Trophoblast cell (in vitro differentiated cells and primary cell): ENCODE measurements around the gene EIF4G1.

ENCODE experiments used
- DNase-seq, 2 donors: peaks; one replicate each; pipeline ENCODE4 v3.0.0-alpha.2; 2016
- H2AFZ ChIP-seq: 2 replicates; pipeline ENCODE4 v1.6.1; 2013; ENCODE audit warnings: low read length, moderate library complexity, mild to moderate bottlenecking; ENCODE audit not compliant: insufficient read depth, poor library complexity
- H2AK5ac ChIP-seq: 2 replicates; pipeline ENCODE4 v1.6.1; 2013; ENCODE audit warnings: mild to moderate bottlenecking, low read length
- H2BK120ac ChIP-seq: 2 replicates; pipeline ENCODE4 v1.6.1; 2013; ENCODE audit warnings: low read length, mild to moderate bottlenecking, moderate library complexity; ENCODE audit not compliant: insufficient read depth, poor library complexity
- H2BK12ac ChIP-seq: 2 replicates; pipeline ENCODE4 v1.6.1; 2013; ENCODE audit warnings: mild to moderate bottlenecking, low read length, moderate library complexity
- H2BK5ac ChIP-seq: 2 replicates; pipeline ENCODE4 v1.6.1; 2013; ENCODE audit warnings: low read length, low read depth, moderate library complexity, mild to moderate bottlenecking; ENCODE audit not compliant: poor library complexity
- H3K14ac ChIP-seq: 2 replicates; pipeline ENCODE4 v1.6.1; 2013; ENCODE audit warnings: mild to moderate bottlenecking, low read length
- H3K18ac ChIP-seq: 2 replicates; pipeline ENCODE4 v1.6.1; 2013; ENCODE audit warnings: mild to moderate bottlenecking, low read length
- H3K23ac ChIP-seq: 2 replicates; pipeline ENCODE4 v1.6.1; 2013; ENCODE audit warnings: low read length
- H3K27ac ChIP-seq: 2 replicates; pipeline ENCODE4 v1.5.1; 2013; ENCODE audit warnings: low read depth, mild to moderate bottlenecking, inconsistent platforms, low read length, moderate library complexity
- H3K27me3 ChIP-seq: 2 replicates; pipeline ENCODE4 v1.6.1; 2013; ENCODE audit warnings: inconsistent platforms, mild to moderate bottlenecking, low read length, moderate library complexity; ENCODE audit not compliant: insufficient read depth
- H3K36me3 ChIP-seq, 2 experiments: 1 replicate in 1 of 2; 2 replicates in 1 of 2; pipeline ENCODE4 v1.6.1; 2013; ENCODE audit warnings: low read length in 2 of 2, mild to moderate bottlenecking in 2 of 2, moderate library complexity in 1 of 2; ENCODE audit not compliant: insufficient read depth in 2 of 2, control insufficient read depth in 1 of 2
- H3K4ac ChIP-seq: 2 replicates; pipeline ENCODE4 v1.6.1; 2013; ENCODE audit warnings: low read depth, mild to moderate bottlenecking, low read length, moderate library complexity
- H3K4me1 ChIP-seq, 2 experiments: 1 replicate in 1 of 2; 2 replicates in 1 of 2; pipeline ENCODE4 v1.6.1; 2013; ENCODE audit warnings: low read length in 2 of 2, mild to moderate bottlenecking in 2 of 2, moderate library complexity in 1 of 2; ENCODE audit not compliant: insufficient read depth in 2 of 2, control insufficient read depth in 1 of 2
- H3K4me2 ChIP-seq: 2 replicates; pipeline ENCODE4 v1.6.1; 2013; ENCODE audit warnings: inconsistent platforms, mild to moderate bottlenecking, low read length, moderate library complexity
- H3K4me3 ChIP-seq: 2 replicates; pipeline ENCODE4 v1.5.1; 2013; ENCODE audit warnings: mild to moderate bottlenecking, low read depth, low read length, inconsistent platforms
- H3K79me1 ChIP-seq: one replicate; pipeline ENCODE4 v1.6.1; 2013; ENCODE audit warnings: low read length
- H3K79me2 ChIP-seq: 2 replicates; pipeline ENCODE4 v1.6.1; 2013; ENCODE audit warnings: low read length, mild to moderate bottlenecking; ENCODE audit not compliant: control insufficient read depth, insufficient read depth, poor library complexity
- H3K9ac ChIP-seq: 2 replicates; pipeline ENCODE4 v1.6.1; 2013; ENCODE audit warnings: mild to moderate bottlenecking, low read length
- H3K9me3 ChIP-seq: 2 replicates; pipeline ENCODE4 v1.6.1; 2013; ENCODE audit warnings: low read depth, mild to moderate bottlenecking, control low read depth, inconsistent platforms, low read length; ENCODE audit not compliant: insufficient read depth
- H4K12ac ChIP-seq: 2 replicates; pipeline ENCODE4 v1.6.1; 2013; ENCODE audit warnings: low read depth, mild to moderate bottlenecking, low read length, moderate library complexity
- H4K8ac ChIP-seq: 2 replicates; pipeline ENCODE4 v1.6.1; 2013; ENCODE audit warnings: low read depth, mild to moderate bottlenecking, low read length, moderate library complexity
- H4K91ac ChIP-seq: one replicate; pipeline ENCODE4 v1.6.1; 2013; ENCODE audit warnings: low read depth, mild to moderate bottlenecking, low read length, moderate library complexity
- WGBS: extraction: QIAGEN DNeasy Blood & Tissue Kit; methylation state at CpG from one replicate; pipeline ENCODE4 v1.1.7; 2013; ENCODE audit warnings: missing lambda C conversion rate; ENCODE audit not compliant: insufficient read length, insufficient coverage; ENCODE audit errors: extremely low coverage; 5-methylcytosine and 5-hydroxymethylcytosine counted together

EIF4G1 gene

GRCh38 chr3:184341925-184342324 lies 27.5 kb downstream of the EIF4G1 start:
- H3K27me3 ChIP-seq, result no peaks in the 10 kb centered on the region
- H3K23ac ChIP-seq, result no peak overlapping the region
- no peak overlapping the region for H3K14ac ChIP-seq
- H4K8ac ChIP-seq, result no peak overlapping the region
- H2BK5ac ChIP-seq, result no peak overlapping the region
- no peak overlapping the region for H3K9ac ChIP-seq
- H2AK5ac ChIP-seq, result no peak overlapping the region
- no peak overlapping the region for H2BK120ac ChIP-seq
- no peaks in the 10 kb centered on the region for H3K79me1 ChIP-seq
- H3K4ac ChIP-seq, result no peak overlapping the region
- peak; percentile 68 to 78 for DNase-seq
- H3K4me3 ChIP-seq, result no peak overlapping the region
- no peak overlapping the region for H2BK12ac ChIP-seq
- no CpG with 5 or more reads among the region's 7 CpGs for WGBS
- H3K79me2 ChIP-seq, result peaks cover 1% of the 10 kb centered on the region
- H3K4me1 ChIP-seq, result peaks cover 3 to 4% of the 10 kb centered on the region in 2 experiments
- H4K12ac ChIP-seq, result no peak overlapping the region
- peaks cover 21 to 28% of the 10 kb centered on the region in 2 experiments for H3K36me3 ChIP-seq
- H3K9me3 ChIP-seq, result no peaks in the 10 kb centered on the region
- no peak overlapping the region for H2AFZ ChIP-seq
- no peak overlapping the region for H3K27ac ChIP-seq
- H3K18ac ChIP-seq, result no peak overlapping the region
- H3K4me2 ChIP-seq, result no peak overlapping the region
- no peak overlapping the region for H4K91ac ChIP-seq

- no CpG with 5 or more reads among the region's 5 CpGs for WGBS
- Histone ChIP-seq H2BK12ac (no peak overlapping the region), H2AK5ac (no peak overlapping the region), H3K9me3 (no peaks in the 10 kb centered on the region), H3K4me2 (no peak overlapping the region), H3K14ac (no peak overlapping the region), H3K27ac (no peak overlapping the region), H3K79me1 (no peaks in the 10 kb centered on the region), H4K8ac (no peak overlapping the region), H2BK120ac (no peak overlapping the region), H3K4me3 (no peak overlapping the region), H3K9ac (no peak overlapping the region), H3K4ac (no peak overlapping the region), H4K12ac (no peak overlapping the region), H3K27me3 (no peaks in the 10 kb centered on the region), H2BK5ac (no peak overlapping the region), H3K79me2 (no peaks in the 10 kb centered on the region), H3K23ac (no peak overlapping the region), H4K91ac (no peak overlapping the region), H2AFZ (no peak overlapping the region), H3K18ac (no peak overlapping the region), H3K36me3 (peaks cover 21 to 28% of the 10 kb centered on the region in 2 experiments), H3K4me1 (peaks cover 0 to 3% of the 10 kb centered on the region in 2 experiments)
- DNase-seq, result no peak
Observed at GRCh38 chr3:184343200-184343876, 28.9 kb downstream of the EIF4G1 start.

- H3K4me3 ChIP-seq, result no peak overlapping the region
- no peak overlapping the region for H4K12ac ChIP-seq
- no peaks in the 10 kb centered on the region for H3K27me3 ChIP-seq
- no peak overlapping the region for H3K4me2 ChIP-seq
- no CpG with 5 or more reads among the region's 24 CpGs for WGBS
- H2AK5ac ChIP-seq, result no peak overlapping the region
- no peak overlapping the region for H4K8ac ChIP-seq
- no peaks in the 10 kb centered on the region for H3K79me2 ChIP-seq
- no peaks in the 10 kb centered on the region for H3K9me3 ChIP-seq
- H3K79me1 ChIP-seq, result no peaks in the 10 kb centered on the region
- no peak overlapping the region for H3K23ac ChIP-seq
- no peaks in the 10 kb centered on the region for H3K4me1 ChIP-seq
- no peak overlapping the region for H2BK120ac ChIP-seq
- no peak for DNase-seq
- H2AFZ ChIP-seq, result no peak overlapping the region
- H4K91ac ChIP-seq, result no peak overlapping the region
- no peak overlapping the region for H3K14ac ChIP-seq
- H2BK5ac ChIP-seq, result no peak overlapping the region
- no peak overlapping the region for H3K18ac ChIP-seq
- no peak overlapping the region for H3K9ac ChIP-seq
- peaks cover 21 to 28% of the 10 kb centered on the region in 2 experiments for H3K36me3 ChIP-seq
- H3K4ac ChIP-seq, result no peak overlapping the region
- no peak overlapping the region for H3K27ac ChIP-seq
- no peak overlapping the region for H2BK12ac ChIP-seq
Observed at GRCh38 chr3:184344579-184345316, 30.3 kb downstream of the EIF4G1 start.

- Histone ChIP-seq H3K36me3 (peaks cover 21 to 28% of the 10 kb centered on the region in 2 experiments), H3K23ac (no peak overlapping the region), H2AK5ac (no peak overlapping the region), H2BK5ac (no peak overlapping the region), H4K8ac (no peak overlapping the region), H4K12ac (no peak overlapping the region), H3K4ac (no peak overlapping the region), H3K27me3 (no peaks in the 10 kb centered on the region), H3K4me1 (no peaks in the 10 kb centered on the region), H2AFZ (no peak overlapping the region), H3K14ac (no peak overlapping the region), H3K27ac (no peak overlapping the region), H3K9ac (no peak overlapping the region), H3K9me3 (no peaks in the 10 kb centered on the region), H3K4me2 (no peak overlapping the region), H3K79me1 (no peaks in the 10 kb centered on the region), H3K79me2 (no peaks in the 10 kb centered on the region), H3K4me3 (no peak overlapping the region), H3K18ac (no peak overlapping the region), H2BK120ac (no peak overlapping the region), H2BK12ac (no peak overlapping the region), H4K91ac (no peak overlapping the region)
- DNase-seq, result peak; percentile 44 to 64
- WGBS, result no CpG with 5 or more reads among the region's 14 CpGs
Observed at GRCh38 chr3:184345317-184346144, 31.1 kb downstream of the EIF4G1 start.
